C4-2B (cell line): ENCODE results near the gene DLGAP4.

Experiments used
- H3K27ac ChIP-seq: fragments of 450-650 bp; 2 replicates; pipeline ENCODE4 v1.5.1; 2017
- ZFX ChIP-seq: fragments of 450-650 bp; IDR thresholded peaks from 2 replicates; pipeline ENCODE4 v1.6.1; 2017
- TF ChIP-seq, protein P1 (sequence below): fragments of 450-650 bp; conservative IDR thresholded peaks from 2 replicates; pipeline ENCODE4 v1.5.1; 2017; ENCODE audit warnings: mild to moderate bottlenecking

Gene DLGAP4

DNA sequence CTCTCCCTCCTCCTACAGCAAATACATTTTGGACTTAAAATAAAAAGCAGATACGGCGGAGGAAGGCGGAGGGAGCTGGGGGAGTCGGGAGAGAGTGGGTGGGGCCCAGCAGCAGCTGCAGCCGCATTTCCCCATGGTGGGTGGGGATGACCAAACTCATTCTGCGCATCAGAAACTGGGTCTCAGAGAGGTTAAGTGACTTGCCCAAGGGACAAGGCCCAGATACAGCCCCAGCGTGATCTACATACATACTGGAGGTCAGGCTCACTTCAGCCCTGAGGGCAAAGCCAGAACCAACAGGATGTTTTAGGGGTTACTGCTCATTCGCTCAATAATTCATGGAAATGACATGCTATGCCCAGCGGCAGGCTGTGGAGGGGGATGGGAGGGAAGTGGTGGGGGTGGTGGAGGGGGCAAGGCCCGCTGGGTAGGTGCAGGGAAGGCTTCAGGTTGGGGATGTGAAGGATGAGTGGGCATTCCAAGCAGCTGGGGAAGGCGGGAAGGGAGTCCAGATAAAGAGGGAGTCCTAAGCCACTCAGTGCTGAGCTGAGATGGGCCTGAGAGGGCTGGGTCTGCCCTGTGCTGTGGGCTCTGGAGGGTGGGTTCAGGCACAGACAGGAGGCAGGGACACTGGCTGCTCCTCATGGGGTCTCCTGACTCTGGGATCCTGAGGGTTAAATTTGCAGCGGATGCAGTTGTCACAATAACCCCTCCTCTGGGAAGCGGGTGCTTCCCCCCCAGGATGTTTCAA is 31.0 kb downstream of the DLGAP4 start:
- TF ChIP-seq, protein P1, sequence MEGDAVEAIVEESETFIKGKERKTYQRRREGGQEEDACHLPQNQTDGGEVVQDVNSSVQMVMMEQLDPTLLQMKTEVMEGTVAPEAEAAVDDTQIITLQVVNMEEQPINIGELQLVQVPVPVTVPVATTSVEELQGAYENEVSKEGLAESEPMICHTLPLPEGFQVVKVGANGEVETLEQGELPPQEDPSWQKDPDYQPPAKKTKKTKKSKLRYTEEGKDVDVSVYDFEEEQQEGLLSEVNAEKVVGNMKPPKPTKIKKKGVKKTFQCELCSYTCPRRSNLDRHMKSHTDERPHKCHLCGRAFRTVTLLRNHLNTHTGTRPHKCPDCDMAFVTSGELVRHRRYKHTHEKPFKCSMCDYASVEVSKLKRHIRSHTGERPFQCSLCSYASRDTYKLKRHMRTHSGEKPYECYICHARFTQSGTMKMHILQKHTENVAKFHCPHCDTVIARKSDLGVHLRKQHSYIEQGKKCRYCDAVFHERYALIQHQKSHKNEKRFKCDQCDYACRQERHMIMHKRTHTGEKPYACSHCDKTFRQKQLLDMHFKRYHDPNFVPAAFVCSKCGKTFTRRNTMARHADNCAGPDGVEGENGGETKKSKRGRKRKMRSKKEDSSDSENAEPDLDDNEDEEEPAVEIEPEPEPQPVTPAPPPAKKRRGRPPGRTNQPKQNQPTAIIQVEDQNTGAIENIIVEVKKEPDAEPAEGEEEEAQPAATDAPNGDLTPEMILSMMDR, result no peak
- no peak for TF ChIP-seq ZFX

DNA sequence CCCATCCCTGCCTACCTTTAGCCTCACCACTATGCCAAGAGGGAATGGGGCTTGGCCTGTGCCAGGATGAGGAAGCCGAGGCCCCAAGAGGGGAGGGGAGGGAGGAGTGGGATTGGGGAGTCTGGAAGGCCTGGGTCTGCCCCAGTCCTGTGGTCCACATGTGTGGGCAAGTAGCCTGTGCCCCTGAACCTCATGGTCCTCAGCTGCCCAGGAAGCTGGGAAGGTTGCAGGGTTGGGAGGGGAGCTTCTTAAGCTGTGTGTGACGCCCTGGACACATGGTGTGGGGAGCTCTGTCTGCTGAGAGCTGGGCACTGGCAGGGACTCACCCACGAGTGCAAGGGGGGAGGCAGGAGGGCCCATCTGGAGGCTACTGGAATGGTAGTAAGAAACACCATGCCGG is 31.7 kb downstream of the DLGAP4 start:
- no peak for TF ChIP-seq ZFX
- TF ChIP-seq, protein P1, result no peak
- H3K27ac ChIP-seq, result no peak overlapping the region

More for the DNA sequence above, 31.0 kb downstream of the DLGAP4 start:
- H3K27ac ChIP-seq, result no peak overlapping the region

DNA sequence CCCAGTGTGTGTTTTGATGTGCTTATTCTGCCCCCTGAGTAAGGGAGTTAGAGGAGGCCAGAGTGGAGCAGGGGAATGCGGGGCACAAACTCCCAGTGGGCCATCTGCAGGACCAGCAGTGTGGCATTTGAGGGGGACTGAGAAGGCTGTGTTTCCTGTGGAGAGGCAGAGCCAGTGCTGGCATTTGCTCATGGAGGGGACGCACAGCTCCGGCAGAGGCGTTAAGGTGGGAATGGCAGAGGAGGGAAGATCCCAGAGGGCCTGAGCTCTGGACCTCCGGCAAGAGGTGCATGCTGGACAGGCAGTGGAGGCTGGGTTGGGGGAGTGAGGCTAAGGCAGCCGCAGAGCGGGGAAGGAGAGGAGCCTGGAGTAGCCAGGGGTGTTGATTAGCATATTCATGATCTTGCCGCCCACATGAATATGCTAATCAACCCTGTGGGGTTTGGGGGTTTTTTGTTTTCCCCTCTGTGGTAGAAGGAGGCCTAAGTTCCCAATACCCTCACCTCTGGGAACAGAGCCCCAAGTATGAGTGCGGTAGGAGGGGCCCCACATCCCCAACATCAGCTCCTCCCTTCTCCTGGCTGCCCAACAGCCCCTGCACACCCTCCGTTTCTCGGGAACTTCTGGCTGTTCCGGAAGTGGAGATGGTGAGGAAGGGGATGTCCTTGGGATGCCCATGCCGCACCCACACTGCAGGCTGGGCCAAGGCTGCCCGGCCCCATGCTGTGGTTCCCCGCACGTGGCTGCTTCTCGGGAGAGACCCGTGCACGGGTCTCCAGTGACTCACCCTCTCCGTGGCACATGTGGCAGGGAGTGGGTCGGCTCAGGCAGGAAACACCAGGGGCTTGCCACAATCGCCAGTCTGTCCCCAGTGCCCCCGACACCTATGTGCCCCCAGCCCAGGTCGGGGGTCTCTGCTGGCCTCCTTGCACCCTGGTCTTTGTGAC is 33.8 kb downstream of the DLGAP4 start:
- H3K27ac ChIP-seq, result no peak overlapping the region
- no peak for TF ChIP-seq ZFX
- TF ChIP-seq, protein P1, result no peak

DNA sequence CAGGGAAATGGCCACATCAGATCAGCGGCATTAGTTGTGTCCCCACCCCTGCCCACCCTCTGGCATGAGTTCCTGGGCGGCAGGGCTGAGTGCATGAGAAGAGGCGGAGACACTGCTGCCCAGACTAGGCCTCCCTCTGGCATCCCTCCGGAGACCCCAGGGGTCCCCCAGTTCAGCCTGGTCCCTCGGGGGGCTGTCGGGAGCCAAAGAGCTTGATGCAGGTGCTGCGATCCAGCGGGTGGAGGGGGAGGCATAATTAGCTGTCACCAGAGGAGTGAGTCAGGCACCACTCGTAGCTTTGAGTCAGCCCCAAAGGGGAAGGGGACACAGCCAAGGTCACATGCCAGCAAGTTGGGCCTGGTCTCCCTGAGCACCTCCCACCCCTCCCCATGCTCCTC is 34.5 kb downstream of the DLGAP4 start:
- no peak for TF ChIP-seq ZFX
- TF ChIP-seq, protein P1, result no peak
- no peak overlapping the region for H3K27ac ChIP-seq

DNA sequence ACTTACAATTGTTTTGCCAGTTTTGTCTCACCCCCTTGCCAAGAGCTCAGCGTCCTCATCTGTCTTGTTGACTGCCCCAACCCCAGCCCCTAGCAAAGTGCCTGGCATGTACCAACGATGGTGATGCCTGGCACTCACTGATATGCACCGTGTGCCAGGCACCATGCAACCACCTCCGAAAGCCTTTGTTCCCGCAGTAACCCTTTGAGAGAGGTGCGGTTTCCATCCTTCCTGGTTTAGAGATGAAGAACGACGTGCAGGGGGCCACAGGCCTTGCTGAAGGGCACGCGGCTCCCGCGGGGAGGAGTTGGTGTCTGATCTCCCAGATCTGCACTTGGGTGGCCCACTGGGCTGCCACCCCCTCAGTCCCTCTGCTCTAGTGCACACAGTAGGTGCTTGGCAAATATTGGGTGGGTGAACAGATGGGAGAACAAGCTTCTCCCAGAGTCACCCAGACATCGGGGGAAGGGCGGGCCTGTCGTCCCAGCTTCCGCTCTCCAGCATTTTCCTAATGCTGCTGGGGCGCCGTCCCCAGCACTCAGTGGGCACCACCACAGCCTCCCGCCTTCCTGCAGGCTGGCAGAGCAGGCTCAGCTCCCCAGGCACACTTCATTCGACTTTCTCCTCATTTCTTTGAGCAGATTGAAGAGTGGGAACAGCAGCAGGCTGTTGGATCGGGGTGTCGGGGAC is 35.3 kb downstream of the DLGAP4 start:
- no peak overlapping the region for H3K27ac ChIP-seq
- no peak for TF ChIP-seq ZFX
- TF ChIP-seq, protein P1, result no peak

DNA sequence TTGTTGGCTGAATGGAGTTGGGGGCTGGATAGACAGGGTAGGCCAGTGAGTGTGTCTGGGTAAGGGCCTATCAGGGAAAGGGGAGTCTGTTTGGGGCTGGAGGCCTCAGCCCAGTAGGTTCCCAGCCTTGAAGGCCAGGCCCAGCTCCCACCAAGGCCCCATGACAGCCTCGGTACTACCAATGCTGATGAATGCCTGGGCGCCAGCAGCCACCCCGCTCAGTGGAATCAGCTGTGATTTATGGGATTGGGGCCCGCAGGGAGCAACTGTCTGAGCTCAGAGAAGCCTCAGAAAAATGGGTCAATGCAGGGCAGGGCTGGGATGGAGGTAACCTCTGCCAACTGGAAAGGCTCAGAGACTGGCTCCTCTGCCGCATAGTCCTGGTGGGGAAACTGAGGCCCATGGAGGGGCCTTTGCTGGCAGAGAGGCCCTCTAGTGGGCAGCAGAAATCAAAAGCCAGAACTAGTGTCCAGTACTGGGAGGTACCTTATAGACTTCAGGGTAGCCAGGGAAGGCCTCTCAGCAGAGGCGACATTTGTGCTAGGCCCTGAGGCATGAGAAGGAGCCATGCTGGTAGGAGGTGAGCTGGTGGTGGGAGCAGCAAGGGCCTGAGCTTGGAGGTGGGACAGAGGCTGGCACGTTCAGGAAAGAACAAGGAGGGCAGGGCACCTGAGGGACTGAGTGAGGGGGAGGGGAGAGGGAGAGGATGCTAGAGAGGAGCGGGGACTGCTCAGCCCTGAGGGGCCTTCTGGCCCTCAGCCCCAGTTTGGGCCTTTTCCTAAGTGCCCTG is 36.4 kb downstream of the DLGAP4 start:
- H3K27ac ChIP-seq, result no peak overlapping the region
- no peak for TF ChIP-seq ZFX
- TF ChIP-seq, protein P1, result no peak
